CD4-positive, alpha-beta T cell treated with Interferon alpha-2 for 1 hour (primary cell): ENCODE data around the gene HNRNPCL2.
"Not testable (repeated sequence)": the region's sequence is repeated elsewhere in the genome, so short reads cannot be mapped to it uniquely, and the experiment has no call there.

Source experiments
- DNase-seq, 2 donors: peaks; one replicate each; pipeline ENCODE4 v3.0.0-alpha.2; 2020 to 2022

HNRNPCL2 gene

DNA sequence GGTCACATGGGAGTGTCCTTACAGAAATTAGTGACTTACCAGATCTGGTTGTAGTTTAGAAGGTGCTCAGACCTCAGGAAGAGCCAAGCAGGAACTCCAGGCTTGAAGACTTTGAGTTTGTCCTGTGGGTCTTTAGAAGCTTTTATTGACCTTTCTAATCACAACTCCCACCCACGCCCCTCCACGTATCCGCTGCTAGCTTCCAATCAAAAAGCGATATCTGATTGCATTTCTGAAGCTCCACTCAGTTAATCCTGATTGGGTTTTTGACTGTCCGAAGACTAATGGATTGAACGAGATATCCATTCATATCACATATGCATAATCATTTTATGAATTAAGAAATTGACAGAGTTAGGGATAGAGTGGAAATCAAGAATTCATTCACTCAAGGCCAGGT is at the start of gene HNRNPCL2:
Gene HNRNPCL2, minus strand, starts transcription at position 101 of the 400 bp plus-strand sequence. CDS start 454 bp downstream, outside the sequence.
- not testable (repeated sequence) for DNase-seq

DNA sequence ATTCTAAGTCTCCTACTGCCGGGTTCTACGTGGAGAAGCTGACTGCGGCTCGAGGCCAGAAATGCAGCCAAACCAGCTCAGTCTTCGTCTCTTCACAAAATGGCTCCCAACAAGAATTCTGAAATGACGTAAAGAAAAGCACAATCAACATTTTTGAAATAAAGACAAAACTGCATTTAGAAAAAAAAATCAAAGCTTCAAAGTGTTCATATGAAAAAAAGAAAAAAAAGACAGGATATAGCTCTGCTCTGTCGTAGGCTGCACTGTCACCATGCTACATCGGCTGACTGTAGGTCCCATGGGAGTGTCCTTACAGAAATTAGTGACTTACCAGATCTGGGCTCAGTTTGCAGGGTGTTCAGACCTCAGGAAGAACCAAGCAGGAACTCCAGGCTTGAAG is 48.9 kb upstream of the HNRNPCL2 start, which contains the start of gene HNRNPCL4:
Gene HNRNPCL4, minus strand, starts transcription at position 101 of the 400 bp plus-strand sequence. CDS start 164 bp downstream, outside the sequence.
- not testable (repeated sequence) for DNase-seq

DNA sequence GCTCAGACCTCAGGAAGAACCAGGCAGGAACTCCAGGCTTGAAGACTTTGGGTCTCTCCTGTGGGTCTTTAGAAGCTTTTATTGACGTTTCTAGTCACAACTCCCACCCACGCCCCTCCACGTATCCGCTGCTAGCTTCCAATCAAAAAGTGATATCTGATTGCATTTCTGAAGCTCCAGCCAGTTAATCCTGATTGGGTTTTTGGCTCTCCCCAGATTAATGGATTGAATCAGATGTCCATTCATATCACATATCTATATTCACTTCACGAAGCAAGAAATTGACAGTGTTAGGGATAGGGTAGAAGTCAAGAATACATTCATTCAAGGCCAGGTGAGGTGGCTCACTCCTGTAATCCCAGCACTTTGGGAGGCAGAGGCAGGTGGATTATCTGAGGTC is 39.3 kb upstream of the HNRNPCL2 start, which contains the start of gene PRAMEF26:
Gene PRAMEF26, minus strand, starts transcription at position 101 of the 400 bp plus-strand sequence. CDS start 2,914 bp downstream, outside the sequence.
- DNase-seq: not testable (repeated sequence)

DNA sequence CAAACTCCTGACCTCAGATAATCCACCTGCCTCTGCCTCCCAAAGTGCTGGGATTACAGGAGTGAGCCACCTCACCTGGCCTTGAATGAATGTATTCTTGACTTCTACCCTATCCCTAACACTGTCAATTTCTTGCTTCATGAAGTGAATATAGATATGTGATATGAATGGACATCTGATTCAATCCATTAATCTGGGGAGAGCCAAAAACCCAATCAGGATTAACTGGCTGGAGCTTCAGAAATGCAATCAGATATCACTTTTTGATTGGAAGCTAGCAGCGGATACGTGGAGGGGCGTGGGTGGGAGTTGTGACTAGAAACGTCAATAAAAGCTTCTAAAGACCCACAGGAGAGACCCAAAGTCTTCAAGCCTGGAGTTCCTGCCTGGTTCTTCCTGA is 46.2 kb downstream of the HNRNPCL2 start, which contains the start of gene PRAMEF25:
Gene PRAMEF25, plus strand, starts transcription at position 301 of the 400 bp plus-strand sequence. CDS start 2,920 bp downstream, outside the sequence.
- DNase-seq: not testable (repeated sequence)
